GM18909 (cell line): ENCODE measurements around the gene VGLL3.
"Not testable (repeated sequence)": the region's sequence is repeated elsewhere in the genome, so short reads cannot be mapped to it uniquely, and the experiment has no call there.

Source experiments
- ATAC-seq: cut with Tn5 transposase; IDR thresholded peaks from one replicate; pipeline ENCODE4 v1.9.1; 2021; ENCODE audit warnings: mild to moderate bottlenecking; ENCODE audit not compliant: unreplicated experiment, poor library complexity

Gene VGLL3

DNA sequence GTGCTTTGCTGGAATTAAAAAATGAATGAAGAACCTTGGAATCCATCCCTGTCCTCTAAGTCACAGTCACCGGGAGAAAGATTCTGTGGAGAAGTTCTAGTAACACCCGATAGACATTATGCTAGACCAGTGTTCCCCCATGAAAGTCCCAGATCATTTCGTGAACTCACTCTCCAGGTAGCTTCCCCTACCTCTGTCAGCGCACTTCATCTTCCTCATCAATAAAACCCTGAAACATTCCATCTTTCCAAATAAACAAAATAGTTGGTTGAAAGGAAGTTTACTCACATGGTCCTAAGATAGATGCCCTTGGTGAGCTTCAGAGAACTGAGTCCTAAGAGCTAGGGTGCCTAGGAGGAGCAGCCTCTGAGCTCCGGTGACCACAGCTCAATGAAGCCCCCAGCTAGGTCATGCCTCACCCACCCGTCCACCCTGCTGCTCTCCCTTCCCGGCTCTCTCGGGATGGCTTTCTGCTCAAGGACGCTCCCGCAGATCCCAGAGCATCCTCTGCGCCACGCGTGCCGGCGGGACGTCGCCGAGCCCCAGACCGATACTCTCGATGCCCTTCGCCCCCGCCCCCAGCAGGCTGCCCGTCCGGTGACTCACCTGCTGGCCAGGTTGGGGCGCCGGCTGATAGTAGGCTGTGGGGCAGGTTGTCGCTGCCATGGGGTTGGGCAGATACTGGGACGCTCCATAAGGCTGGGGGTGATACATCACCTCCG, 776 bp downstream of the VGLL3 start:
- no peak for ATAC-seq

DNA sequence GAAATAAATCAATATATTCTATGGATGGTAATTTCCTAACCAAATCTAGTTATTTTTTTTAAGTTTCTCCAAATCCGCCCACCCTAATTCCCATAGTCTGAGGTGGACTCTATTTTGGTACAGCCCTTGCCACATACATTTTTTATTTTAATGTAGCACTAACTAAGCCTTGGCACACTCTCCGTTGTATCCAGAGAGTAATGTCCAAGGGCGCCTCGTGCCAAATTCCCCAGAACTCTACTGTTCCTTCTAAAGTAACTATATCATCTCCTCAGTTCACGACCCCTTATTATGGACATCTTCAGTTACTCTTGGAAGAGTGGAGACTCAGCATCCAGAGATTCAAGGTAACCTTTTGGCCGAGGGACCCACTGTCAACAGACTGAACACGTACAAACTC, 1.3 kb downstream of the VGLL3 start:
- no peak for ATAC-seq

DNA sequence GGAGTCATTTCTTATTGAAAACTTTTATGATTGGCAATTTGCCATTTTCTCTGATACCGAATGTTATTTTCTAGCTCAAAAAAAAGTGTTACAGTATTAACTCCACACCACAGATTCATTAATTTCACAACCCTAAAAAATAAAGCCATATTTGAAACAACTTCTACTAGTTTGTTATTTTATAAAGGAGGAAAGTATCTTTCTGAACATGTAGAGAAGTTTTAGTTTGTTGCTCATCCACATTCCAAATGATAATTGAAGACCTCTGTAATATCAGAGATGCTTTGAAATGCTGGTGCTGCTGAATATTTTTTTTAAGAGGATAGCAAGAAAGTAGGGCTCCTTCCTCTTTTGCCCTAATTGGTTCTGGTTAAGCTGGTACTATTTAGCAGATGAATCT, 1.9 kb downstream of the VGLL3 start:
- ATAC-seq = no peak

DNA sequence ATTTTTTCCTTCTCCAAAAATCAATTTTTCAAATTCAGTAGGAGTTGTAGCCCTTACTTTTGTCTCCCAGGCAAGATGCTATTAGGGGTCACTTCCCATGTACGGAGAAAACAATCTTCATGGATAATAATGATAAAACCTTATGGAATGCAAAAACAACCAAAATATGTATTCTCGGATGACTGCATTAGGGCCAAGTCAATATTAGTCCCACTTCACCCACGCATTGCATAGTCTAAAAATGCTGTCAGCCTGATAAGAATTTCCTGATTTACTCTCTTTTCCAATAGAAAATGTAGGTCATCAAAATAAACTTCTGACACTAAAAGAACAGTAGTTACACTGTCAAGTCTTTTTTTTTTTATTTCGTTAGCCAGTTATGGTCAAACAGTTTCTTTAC, 2.7 kb downstream of the VGLL3 start:
- ATAC-seq = no peak

DNA sequence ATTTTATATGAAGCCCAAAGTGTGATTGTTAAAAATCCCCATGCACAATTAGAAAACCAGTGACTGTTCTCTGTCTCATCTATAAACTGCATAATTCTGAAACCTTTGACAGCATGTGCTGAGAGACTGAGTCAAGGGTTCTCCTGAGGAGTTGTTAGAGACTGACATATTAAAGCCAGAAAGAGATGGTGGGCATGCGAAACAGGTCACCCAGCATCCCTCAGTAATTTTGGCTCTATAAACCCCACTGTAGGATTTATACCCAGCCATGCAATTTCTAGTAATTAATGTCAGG, 3.6 kb downstream of the VGLL3 start:
- ATAC-seq = no peak

DNA sequence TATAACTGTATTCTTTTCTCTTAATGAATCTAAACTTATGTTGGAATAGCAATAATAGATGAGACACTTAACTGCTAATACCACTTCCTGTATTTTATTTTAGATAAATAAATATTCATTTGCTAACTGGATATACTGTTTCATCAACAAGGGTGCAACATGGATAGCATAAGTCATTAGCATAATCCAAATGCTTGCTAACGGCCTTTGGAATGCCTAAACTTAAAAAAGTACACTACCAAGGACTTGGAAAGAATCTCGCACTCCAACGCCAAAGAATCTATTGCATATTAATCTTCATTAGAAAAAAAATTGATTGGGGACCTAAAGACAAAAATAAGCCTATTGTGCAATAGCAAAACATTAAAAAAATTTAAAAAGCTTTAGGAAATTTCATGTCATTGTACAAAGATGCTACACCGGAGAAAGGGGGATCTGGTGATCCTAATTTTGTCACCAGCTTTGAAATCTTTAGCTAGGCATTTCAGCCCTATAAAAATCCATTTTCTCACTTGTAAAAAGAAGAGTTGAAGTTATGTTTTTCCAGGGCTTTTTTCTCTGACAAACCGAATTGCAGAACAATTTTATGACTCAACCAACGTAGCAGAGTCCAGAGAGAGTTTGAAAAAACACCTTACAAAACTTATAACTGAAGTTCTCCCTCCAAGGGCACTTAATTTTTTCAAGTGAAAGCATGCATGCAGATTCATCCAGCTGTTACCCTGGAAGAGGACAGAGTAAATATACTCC, 4.1 kb downstream of the VGLL3 start:
- ATAC-seq = no peak

DNA sequence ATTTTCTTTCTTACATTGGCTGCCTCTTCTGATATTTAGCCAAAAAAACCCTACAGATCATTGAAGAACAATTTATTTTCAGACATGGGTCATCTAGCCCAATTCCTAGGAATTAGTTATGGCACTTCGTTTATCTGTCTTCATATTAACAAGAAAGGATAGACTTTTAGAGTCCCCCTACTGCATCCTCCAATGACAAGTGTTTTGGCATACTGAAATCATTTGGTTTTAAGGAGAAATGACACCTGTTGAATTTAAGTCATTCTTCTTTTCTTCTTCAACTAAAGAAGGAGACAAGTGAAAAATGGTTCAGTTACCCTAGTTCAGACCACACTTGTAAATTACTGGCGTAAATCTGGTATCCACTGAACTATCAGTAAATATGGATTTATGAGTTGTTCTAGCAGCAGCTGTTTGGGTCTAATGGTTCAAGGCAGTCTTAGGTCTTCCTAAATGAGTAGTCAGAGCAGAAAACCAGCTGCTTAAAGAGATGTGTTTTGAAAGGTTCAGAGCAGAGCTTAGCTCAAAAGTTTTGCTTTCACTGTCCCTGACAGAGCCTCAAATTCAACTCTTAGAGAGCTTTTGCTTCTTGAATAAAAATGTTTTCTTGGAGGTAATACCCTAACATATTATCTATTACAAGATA, 5.6 kb downstream of the VGLL3 start:
- no peak for ATAC-seq

DNA sequence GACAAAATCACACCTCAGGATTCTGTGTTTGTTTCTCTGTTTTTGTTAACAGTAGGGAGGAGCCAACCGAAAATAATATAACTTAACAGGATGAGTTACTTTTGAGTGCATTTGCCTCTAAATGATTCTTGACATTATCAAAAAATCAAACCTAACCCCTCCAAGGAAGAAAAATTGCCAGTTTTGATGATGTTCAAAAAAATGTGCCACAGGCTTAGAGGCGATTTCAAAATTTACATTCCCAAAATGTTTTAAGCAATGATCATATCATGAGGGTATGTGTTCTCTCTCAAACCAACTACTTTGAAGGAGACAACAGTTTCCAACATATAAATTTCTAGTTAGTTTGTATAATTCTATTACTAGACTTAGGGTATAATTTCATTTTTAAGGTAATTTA, 6.7 kb downstream of the VGLL3 start:
- ATAC-seq = no peak

DNA sequence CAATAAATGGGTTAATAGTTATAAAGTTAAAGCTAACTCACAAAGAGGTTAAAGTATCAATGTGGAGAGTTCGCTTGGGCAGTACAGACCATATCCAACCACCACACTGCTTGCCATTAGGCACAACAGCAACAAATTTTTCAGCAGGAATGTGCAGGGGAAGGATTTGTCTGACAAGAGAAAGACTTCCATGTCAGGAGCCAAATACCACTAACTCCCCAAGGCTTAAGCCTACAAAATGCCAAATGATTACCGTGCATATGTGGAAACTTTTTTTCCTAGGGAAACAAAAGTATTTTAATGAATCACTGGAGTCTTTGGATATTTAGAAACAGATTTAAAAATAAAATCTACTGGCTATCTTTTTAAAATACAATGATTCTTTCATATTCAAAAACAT, 8.1 kb downstream of the VGLL3 start:
- ATAC-seq = no peak

DNA sequence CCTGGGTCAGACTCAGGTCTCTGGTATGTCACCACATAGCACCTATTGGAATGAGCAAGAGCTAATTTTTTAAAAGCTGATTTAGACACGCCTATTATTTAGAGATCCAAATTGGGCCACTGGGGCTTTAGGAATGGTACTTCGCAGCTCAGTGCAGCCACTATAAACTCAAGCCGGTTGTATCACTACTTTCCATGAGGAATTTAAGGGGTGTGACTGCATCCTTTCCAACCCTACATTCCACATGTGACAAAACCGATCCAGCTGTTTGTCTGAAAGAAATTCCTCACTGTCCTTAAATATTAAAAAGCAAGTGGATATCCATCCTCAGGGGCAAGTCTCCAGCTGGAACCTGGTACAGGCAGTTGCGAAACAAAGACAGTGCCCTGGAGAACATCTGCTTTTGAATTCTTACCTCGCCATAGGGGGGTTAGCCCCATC, 12.8 kb downstream of the VGLL3 start:
- no peak for ATAC-seq

DNA sequence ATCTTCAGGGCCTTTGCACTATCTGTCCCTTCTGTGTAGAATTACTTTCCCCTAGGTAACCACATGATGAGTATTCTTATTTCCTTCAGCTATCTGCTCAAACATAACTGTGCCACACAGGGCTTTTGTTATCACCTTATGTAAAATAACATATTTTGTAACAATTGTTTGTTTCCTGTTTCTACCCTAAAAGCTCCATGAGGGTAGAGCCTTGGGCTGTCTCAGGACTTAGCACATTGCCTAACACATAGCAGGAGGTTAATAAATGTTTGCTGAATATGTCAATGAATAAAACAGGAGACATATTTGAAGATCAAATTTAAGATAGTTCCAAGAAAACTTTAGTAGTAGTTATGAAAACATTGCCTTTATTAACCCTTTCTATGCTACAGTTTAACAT, 14.7 kb downstream of the VGLL3 start:
- no peak for ATAC-seq

DNA sequence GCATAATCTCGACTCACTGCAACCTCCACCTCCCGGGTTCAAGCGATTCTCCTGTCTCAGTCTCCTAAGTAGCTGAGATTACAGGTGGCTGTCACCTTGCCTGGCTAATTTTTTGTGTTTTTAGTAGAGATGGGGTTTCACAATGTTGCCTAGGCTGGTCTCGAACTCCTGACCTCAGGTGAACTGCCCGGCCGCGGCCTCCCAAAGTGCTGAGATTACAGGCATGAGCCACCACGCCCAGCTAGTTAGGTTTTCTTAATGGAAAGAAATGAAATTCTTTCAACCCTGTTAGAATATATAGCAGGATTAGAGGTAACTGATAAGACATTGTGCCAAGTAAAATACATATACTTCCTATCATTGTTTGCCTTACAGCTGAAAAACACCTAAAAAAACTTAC, 16.8 kb downstream of the VGLL3 start:
- ATAC-seq = not testable (repeated sequence)

DNA sequence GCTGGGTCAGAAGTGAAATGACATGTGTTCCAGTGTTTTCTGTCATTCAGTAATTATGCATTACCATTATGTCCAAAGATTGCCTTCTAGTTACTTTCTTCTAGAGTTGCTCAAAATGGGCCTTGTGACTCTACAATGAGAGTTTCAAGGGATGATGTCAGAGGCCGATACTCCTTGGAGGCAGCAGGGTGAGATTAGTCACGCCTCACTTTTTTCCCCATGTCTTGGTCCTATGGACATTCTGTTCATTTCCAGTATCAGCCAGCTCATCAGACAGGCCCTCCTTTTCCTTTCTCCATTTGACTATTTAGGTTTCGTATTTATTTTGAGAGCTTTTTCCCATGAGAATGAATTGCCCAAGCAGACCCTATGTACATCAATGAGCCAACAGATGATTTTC, 17.5 kb downstream of the VGLL3 start:
- ATAC-seq = no peak

DNA sequence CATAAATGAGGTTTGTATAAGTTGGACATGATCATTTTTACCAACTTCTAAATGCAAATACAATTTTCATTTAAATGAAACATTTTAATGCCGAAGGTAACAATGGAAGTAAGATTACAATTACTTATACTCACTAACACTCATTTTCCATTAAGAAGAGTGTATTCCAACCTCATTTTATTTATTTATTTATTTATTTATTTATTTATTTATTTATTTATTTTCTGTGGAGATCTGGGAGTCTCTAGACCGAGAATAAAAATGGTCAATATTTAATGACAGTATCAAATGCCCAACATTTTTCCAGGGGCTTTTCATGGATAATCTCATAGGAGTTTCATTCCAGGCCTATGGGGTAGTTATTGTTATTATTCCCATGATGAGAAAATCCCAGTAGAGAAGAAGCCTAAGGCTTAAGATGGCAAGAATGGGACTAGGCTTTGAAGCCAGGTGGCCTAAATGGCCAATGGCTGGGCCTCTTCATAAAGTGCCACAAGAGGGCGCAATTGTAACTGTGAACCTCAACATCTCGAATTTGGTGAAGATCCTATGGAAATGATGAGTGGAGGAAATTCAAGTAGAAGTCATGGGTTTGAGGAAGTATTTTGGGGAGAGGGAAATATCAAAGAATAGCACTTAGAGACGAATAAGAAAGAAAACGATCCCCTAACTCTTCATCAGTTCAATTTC, 21.3 kb downstream of the VGLL3 start:
- ATAC-seq = no peak

DNA sequence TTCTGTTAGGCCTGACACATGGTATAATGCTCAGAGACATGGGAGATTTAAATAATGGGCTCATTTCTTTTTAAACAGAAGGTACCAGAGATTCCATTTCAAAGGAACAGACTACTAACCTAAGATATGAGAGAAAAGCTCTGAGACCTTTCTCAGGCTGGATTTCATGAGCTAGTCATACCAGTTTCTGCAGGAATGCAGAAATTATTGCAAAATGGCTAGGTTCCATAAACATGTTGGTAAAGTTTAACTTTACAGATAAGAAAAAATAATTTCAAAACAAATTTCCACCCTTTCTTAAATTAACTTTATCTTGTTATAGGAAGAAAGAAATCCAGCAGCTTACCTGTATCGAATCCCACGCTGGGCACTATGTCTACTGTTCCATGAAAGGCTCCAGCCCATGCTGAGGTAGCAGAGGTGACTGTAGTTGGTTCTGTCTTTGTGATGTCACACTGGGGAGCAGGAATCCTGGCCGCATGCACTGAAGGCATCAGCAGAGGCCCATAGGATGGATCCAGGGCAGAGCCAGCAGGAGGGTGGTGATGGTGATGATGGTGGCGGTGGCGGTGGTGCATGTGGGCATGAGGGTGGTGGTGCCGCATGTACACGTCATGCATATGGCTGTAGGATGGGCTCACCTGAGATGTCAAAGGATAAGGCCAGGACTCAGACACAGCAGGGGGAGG, 22.6 kb downstream of the VGLL3 start:
- no peak for ATAC-seq

DNA sequence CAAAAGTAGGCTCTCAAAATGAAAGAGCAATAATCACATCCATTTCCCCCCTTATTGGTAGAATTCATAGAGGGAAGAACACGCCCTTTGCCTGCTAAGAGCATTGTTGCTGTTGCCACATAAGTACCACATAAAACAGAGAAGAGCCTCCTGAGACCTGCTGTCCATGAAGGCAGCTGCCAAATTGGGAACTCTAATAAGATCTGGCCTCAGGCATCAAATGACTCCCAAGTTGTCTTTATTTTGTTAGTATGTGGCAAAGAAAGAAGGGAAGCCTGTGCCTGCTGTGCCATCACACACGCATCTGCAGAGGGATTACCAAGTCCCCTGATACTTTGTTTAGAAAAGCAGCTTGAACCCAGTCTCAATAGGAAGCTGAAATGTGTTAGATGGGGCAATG, 23.9 kb downstream of the VGLL3 start:
- ATAC-seq = no peak

DNA sequence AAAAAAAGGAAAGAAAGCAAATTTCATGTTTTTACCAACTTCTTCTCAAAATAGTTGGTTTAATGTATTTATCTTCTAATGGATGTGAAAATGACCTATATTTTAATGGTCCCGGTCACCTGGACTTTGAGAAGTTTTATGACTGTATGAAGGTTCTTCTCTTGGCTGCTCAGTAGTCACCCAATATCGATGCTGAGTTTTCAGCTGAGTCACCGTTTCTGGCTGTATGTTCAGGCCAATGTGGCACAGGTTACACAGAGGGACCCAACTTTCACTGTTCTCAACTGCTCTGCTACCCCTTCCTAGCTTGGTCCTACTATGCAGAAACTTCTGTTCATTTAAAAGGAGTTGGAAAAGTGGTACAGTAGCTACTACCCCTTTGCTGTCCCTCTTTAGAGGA, 25.8 kb downstream of the VGLL3 start:
- ATAC-seq = no peak

DNA sequence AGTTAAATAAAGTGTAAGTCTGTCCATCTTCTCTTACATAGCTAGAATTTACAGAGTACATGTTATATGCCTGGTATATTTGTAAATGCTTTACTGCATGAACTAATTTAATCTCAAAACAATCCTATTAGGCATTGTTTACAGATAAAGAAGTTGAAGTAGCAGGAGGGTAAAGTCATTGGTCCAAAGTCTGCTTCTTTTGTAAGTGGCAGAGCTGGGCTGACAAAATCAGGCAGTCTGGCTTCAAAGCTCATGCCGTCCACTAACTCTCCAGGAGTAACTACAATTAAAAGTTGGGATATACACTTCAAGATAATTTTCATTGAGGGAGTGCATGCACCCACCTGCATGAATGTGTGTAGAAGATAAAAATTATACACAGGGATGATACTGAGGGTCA, 27.3 kb downstream of the VGLL3 start:
- no peak for ATAC-seq

DNA sequence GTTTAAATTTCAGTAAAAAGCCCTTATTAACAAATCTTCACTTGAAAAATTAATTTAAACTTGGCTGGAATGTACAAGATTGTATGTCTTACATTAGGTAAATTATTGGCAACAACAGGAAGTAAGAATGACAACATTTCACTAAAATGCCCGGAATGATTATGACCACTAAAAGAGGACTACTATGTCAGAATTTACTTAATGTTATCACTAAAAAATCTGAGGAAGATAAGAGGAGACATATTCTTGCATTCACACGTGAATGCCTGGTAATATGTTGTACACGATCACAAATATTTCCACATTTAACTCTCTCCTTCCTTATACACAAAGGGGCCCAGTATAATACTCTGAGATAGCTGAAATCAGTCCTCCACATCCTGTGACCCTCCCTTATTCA, 29.7 kb downstream of the VGLL3 start:
- ATAC-seq = no peak

DNA sequence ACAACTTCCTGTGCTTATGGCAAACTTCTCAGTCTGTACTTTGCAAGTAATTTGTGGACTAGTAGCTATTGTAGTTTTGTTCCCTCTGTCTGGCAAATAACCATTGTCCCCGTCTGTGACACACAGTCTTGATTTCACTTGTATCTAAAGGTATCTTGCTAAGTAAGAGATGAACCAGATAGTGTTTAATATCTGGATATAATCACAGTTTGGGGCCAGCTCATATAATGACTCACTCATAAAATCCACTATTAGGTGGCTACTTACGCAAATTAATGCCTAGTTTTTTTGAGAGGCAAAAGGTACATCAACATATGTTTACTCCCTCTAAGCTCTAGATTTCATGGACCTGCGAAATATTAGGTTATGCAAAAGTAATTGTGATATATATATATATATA, 30.4 kb downstream of the VGLL3 start:
- ATAC-seq = no peak

DNA sequence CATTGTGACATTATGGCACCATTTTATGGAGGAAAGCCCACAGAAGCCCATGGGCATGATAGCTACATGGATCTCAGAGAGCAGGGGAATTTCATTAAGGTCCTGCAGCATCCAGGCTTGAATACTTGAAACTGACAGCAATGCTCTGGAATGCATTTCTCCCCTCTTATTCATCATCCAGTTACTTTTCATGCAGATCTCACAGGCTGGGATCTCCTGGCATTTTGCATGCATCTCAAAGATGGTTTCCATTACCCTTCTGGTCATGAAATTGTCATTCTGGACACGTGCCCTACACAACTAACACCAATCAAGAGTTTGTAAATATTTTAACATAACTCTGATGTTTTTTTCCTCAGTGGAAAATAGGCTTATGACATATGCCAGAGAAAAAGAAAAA, 32.4 kb downstream of the VGLL3 start:
- ATAC-seq = no peak
